AML-193 (cell line): Measurements from ENCODE around the gene ARFGAP2.

Experiments used
- DNase-seq, 2 experiments: peaks; one replicate each; lab custom pipeline; 2025; lab: John Stamatoyannopoulos, UW

The ARFGAP2 gene

DNA sequence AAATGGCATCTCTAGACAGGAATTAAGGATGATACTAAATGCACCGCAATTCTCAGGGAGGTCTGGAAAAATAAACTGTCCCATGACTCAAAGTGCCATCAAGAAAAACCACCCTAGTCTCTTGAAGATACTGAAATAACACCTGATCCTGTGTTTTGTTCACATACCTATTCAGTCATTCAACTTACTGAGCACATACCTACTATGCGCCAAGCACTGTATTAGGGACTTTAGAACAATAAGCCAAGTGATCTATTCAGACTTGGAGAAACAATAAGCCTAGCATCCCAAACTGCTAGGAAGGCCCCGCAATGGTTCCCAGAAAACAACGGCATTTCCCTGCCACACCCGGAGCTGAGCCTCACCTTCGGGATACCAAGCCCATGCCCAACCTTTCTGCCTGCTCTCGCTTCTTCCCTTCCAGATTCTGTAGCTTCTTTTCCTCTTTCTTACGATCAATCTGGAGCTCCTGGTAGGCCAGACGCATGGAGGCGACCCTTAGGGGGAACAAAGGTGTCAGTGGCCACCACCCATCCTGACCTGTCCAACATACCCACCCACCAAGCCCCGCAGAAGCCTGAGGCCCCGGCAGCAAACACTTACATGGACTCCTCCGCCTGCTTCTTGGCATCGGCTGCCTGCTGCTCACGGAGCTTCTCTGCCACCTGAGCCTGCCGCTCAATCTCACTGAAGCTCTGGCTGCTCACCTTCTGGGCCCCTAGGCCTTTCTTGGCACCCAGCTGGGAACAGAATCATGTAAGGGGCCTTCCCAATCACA, 5.4 kb downstream of the ARFGAP2 start:
- DNase-seq = no peak

- DNase-seq = no peak
Measured at GRCh38 chr11:47166368-47166767, 10.3 kb downstream of the ARFGAP2 start.

GRCh38 chr11:47165253-47165840, 11.3 kb downstream of the ARFGAP2 start:
- no peak for DNase-seq

- no peak for DNase-seq
Measured at GRCh38 chr11:47164321-47164720, 12.4 kb downstream of the ARFGAP2 start.

- no peak for DNase-seq
Measured at GRCh38 chr11:47163898-47164297, 12.8 kb downstream of the ARFGAP2 start.

- no peak for DNase-seq
Measured at GRCh38 chr11:47163193-47163592, 13.5 kb downstream of the ARFGAP2 start.

DNA sequence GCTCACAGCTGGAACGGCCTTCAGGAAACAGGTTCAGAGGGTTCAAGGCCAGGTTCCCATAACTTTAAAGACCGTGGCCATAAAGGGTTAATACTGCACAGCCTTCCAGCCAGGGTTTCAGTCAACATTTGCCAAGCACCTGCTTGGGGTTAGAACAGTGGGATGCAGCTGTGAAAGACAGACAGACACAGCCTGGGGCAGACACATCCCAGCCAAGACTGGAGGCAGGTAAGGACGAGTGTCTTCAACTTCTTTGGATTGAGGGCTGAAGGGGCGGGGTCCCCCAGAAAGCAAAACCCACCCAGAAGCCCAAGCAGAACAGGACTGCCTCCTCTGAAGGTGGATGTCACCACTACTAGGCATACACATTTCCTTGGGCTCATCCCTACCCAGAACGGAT, 14.3 kb downstream of the ARFGAP2 start:
- DNase-seq = no peak

DNA sequence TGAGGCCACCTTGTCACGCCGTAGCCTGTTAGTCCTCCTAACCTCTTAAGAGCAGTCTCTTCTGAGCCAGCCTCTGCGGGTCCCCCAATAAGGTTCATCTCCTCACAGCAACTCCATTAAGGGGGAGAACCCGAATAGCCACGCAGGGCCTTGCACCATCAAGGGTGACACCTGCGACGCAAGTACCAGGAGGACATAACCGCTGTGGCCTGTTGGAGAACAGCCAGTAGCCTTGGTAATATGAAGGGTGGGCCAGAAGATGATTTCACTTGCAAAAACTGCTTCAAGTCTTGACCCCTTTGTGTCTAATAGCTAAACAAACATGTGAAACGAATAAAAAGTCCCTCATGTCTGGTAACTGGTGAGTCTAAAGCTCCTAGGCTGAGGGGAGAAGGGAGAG, 14.8 kb downstream of the ARFGAP2 start:
- DNase-seq = no peak

GRCh38 chr11:47161134-47161854, 15.4 kb downstream of the ARFGAP2 start:
- DNase-seq = peak; percentile 42 to 46

- DNase-seq = no peak
Measured at GRCh38 chr11:47160753-47161133, 15.9 kb downstream of the ARFGAP2 start.

GRCh38 chr11:47158242-47158641, 18.4 kb downstream of the ARFGAP2 start:
- DNase-seq = no peak

- DNase-seq = no peak
Measured at GRCh38 chr11:47157805-47158204, 18.9 kb downstream of the ARFGAP2 start.

GRCh38 chr11:47156951-47157350, 19.7 kb downstream of the ARFGAP2 start:
- DNase-seq = no peak

DNA sequence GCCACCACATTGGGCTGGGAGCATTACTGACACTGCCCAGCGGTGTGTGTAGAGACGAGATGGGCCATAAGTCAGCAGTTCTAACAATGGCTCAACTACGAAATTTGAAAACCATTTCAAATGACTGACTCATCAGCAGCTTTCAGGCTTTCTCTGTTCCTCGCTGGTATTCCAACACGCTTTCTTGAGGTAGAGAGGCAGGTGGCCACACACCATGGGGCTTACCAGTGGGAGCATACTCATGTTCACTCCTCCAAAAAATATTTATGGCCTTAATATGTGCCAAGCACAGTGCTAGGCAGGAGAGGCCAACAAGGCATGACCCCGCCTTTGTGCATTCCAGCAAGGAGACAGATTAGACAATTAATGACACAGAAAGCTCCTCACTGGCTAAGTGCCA, 20.3 kb downstream of the ARFGAP2 start:
- no peak for DNase-seq

DNA sequence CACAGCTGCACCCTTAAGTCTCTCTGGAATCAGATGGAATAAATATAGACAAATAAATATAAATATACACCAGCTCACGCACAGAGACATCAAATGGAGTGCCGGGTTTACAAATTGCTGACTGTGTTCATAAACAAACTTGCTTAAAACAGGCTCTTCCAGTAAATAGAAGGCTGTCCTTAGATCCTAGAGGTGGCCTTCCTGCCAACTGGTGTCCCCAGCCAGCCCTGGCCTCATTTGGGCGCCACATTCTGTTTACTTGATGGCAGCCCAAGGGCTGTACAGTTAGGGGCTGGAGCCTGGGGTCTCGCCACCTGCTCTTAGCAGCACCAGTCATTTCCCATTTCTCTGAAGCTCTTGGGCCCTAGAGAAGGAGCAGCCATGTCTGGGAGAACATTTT, 20.8 kb downstream of the ARFGAP2 start:
- no peak for DNase-seq

DNA sequence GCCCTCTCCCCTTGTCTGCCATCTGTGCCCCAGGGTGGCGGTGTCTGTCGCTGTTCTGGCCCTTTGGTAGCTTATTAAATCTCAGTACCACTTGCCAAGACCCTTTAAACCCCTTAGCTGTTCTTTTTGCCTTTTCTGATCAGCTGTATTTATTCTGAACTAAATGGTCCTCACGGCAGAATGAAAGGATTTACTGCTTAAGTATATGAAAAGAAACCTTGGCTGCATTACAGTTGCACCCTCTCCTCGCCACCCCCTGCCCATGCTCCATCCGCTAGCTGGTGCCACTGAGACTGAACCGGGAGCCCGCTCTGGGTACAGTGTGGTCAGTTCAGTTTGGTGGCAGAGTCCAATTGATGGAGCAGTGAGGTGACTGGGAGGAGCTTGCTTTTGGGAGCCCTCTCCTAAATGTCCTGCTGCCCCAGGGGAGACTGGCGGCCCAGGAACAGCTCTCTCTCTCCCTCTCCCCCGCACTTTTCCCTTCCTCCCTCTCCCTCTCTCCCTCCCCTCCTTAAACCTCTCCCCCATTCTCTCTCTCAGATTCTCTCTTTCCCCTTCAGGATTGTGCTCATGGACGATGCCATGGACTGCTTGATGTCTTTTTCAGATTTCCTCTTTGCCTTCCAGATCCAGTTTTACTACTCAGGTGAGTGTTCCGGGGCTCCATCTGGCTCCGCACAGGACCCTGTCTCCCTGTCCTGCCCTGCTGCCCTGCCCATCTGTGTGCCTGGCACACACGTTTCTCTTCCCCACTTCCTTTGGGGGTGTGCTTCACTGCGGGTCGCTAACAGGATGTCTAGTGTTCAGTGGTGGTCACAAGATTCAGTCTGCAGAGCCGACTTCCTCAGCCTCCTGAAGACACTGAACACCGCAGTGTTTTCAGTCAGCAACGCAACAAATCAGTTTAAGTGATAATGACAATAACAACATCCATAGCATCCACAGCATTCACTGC, 21.8 kb downstream of the ARFGAP2 start:
- DNase-seq = no peak

GRCh38 chr11:47152953-47153950, 23.4 kb downstream of the ARFGAP2 start:
- DNase-seq = peak; percentile 63

GRCh38 chr11:47152126-47152952, 24.3 kb downstream of the ARFGAP2 start:
- DNase-seq = no peak

GRCh38 chr11:47149782-47150181, 26.9 kb downstream of the ARFGAP2 start:
- no peak for DNase-seq
